Measurements from ENCODE around the gene TRMT44.
A peak's percentile ranks its signal among the peaks of the same experiment; 100 is the strongest.

TRMT44 gene

GRCh38 chr4:8401665-8402064 lies 38.9 kb upstream of the TRMT44 start:
- in situ Hi-C loops (cut with MboI; ENCODE audit: low pct_unique_long_range_greater_than_20kb, low sequenced_read_pairs, unreplicated experiment), result loop anchor here (10.0 kb wide), 1 partner anchor 157 kb away; no protein-coding TSS in a partner anchor

GRCh38 chr4:8402181-8402597 lies 38.4 kb upstream of the TRMT44 start:
- in situ Hi-C loops (cut with MboI; ENCODE audit: low pct_unique_long_range_greater_than_20kb, low sequenced_read_pairs, unreplicated experiment), result loop anchor here (10.0 kb wide), 1 partner anchor 157 kb away; no protein-coding TSS in a partner anchor
- DNase-seq (ENCODE audit: low spot score), result no peak
- TF ChIP-seq CTCF (IDR thresholded peaks at IDR 0.05; ENCODE audit: extremely low read depth, insufficient read depth, missing control alignments), result no peak

More at GRCh38 chr4:8401665-8402064, 38.9 kb upstream of the TRMT44 start:
- no peak for DNase-seq (ENCODE audit: low spot score)
- no peak for TF ChIP-seq CTCF (IDR thresholded peaks at IDR 0.05; ENCODE audit: extremely low read depth, insufficient read depth, missing control alignments)

GRCh38 chr4:8402640-8403039 lies 37.9 kb upstream of the TRMT44 start:
- no peak for DNase-seq (ENCODE audit: low spot score)
- no peak for TF ChIP-seq CTCF (IDR thresholded peaks at IDR 0.05; ENCODE audit: extremely low read depth, insufficient read depth, missing control alignments)
- in situ Hi-C loops (cut with MboI; ENCODE audit: low pct_unique_long_range_greater_than_20kb, low sequenced_read_pairs, unreplicated experiment), result loop anchor here (10.0 kb wide), 1 partner anchor 158 kb away; no protein-coding TSS in a partner anchor

- in situ Hi-C loops (cut with MboI; ENCODE audit: low pct_unique_long_range_greater_than_20kb, low sequenced_read_pairs, unreplicated experiment), result loop anchor here (10.0 kb wide), 1 partner anchor 158 kb away; no protein-coding TSS in a partner anchor
- peak; percentile 82 for TF ChIP-seq CTCF (IDR thresholded peaks at IDR 0.05; ENCODE audit: extremely low read depth, insufficient read depth, missing control alignments)
- DNase-seq (ENCODE audit: low spot score), result peak; percentile 80
These were observed 37.3 kb upstream of the TRMT44 start for GRCh38 chr4:8403173-8403753.

- no peak for TF ChIP-seq CTCF (IDR thresholded peaks at IDR 0.05; ENCODE audit: extremely low read depth, insufficient read depth, missing control alignments)
- in situ Hi-C loops (cut with MboI; ENCODE audit: low pct_unique_long_range_greater_than_20kb, low sequenced_read_pairs, unreplicated experiment), result loop anchor here (10.0 kb wide), 1 partner anchor 159 kb away; no protein-coding TSS in a partner anchor
- DNase-seq (ENCODE audit: low spot score), result no peak
These were observed 36.6 kb upstream of the TRMT44 start for GRCh38 chr4:8403976-8404375.

- no peak for DNase-seq (ENCODE audit: low spot score)
- no peak for TF ChIP-seq CTCF (IDR thresholded peaks at IDR 0.05; ENCODE audit: extremely low read depth, insufficient read depth, missing control alignments)
- in situ Hi-C loops (cut with MboI; ENCODE audit: low pct_unique_long_range_greater_than_20kb, low sequenced_read_pairs, unreplicated experiment), result loop anchor here (10.0 kb wide), 1 partner anchor 160 kb away; no protein-coding TSS in a partner anchor
These were observed 35.6 kb upstream of the TRMT44 start for GRCh38 chr4:8404791-8405515.
